Glomerular visceral epithelial cell (primary cell): ENCODE measurements around the gene BAMBI.
"Not testable (repeated sequence)": the region's sequence is repeated elsewhere in the genome, so short reads cannot be mapped to it uniquely, and the experiment has no call there.

ENCODE experiments used
- DNase-seq: peaks from one replicate; pipeline ENCODE4 v3.0.0-alpha.2; 2016; ENCODE audit errors: extremely low spot score

The BAMBI gene, protein sequence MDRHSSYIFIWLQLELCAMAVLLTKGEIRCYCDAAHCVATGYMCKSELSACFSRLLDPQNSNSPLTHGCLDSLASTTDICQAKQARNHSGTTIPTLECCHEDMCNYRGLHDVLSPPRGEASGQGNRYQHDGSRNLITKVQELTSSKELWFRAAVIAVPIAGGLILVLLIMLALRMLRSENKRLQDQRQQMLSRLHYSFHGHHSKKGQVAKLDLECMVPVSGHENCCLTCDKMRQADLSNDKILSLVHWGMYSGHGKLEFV

DNA sequence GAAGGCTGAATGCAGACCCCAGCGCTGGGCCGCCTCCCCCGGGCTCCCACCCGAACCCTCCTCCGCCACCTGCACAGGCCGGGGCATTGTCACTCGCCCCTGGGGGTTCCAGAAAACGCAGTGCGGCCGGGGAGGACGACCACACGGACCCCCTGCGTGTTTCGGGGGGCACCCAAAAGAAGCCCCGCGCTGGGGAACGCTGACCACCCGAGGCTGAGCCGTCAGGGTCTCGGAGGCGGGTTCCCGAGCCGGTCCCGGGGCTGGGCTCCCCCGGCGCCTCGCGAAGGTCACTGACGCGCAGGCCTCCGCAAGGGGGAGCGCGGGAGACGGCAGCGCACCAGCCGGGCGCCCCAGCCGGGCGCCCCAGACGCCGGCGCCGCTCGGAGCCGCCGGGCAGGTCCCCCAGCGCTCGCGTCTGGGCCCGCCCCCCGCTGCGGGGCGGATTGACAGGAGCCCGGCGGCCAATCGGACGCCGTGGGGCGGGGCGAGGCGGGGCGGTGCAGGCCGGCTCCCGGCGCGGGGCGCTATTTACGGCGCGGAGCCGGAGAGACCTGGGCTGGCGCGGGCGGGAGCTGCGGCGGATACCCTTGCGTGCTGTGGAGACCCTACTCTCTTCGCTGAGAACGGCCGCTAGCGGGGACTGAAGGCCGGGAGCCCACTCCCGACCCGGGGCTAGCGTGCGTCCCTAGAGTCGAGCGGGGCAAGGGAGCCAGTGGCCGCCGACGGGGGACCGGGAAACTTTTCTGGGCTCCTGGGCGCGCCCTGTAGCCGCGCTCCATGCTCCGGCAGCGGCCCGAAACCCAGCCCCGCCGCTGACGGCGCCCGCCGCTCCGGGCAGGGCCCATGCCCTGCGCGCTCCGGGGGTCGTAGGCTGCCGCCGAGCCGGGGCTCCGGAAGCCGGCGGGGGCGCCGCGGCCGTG lies at the start of gene BAMBI:
BAMBI (plus strand) TSS at position 554 of the 920 bp plus-strand sequence. CDS start 377 bp downstream, outside the sequence.
- DNase-seq = peak; percentile 95

DNA sequence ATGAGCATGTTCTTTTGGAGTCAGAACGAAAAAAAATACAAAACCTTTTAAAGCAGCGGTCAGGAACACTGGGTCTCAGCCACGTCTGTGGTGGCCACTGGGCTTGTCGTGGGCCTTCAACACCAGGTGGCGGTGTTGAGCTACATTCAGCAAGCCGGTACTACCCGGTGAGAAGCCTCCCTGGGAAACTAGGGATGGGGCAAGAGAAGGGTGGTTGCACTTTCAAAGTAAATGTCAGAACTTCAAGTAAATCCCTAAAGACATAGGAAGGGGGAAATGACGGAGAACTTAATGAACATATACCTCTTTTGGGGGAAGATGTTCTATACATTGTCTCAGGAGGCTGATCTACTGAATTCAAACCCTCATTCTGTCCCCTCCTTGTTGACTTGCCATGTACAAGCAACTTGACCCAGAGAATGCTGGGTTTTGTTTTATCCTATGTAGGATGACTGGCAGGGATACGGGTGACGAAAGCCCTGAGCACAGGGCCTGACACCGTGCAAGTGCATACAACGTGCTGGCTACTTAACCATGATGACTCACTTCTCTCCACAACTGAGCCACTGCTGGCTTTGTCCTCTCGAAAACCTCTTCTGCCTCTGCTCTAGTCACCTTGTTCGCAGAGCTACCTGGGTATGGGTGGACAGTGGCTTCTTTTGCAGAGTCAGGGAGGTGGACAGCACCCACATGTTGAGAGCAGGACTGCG lies 49.0 kb upstream of the BAMBI start:
- DNase-seq = peak; percentile 78

DNA sequence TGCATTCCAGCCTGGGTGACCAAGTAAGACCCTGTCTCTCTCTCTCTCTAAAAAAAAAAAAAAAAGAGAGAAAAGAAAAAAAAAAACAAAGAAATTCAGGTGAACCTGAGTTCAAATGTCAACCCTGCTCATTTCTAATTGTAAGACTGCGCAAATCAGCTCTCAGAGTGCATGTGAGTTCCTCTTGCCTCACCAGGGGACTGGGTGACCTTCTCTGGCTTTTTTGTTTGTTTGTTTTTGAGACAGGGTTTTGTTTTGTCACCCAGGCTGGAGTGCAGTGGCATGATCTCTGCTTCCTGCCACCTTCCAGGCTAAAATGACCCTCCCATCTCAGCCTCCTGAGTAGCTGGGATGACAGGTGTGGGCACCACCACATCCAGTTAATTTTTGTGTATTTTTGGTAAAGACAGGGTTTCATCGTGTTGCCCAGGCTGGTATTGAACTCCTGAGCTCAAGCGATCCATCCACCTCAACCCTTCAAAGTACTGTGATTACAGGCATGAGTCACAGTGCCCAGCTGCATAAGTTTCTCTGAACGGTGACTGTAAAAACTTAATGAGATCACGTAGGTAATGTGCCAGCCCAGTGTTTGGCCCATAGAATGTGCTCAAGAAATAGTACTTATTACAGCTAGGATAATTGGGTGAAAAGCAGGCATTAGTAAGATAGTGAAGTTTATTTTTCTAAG lies 45.3 kb upstream of the BAMBI start:
- DNase-seq = peak; percentile 48

DNA sequence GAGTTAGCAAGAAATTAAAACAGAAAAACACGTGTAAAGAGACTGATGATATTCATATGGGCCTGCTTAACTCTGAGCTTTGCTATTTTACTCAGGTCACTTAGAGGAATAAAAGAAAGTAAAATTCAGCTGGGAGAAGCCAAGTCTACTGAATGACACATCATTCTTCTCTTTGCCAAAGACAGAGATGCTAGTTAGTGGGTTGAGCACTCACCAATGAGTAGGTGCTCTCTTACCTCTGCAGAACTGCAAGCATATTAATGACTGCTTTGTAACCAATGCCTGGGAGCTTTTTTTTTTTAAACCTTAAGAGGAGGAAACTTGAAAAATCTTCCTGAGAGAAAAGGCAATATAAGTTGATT lies 44.8 kb upstream of the BAMBI start:
- DNase-seq = no peak

DNA sequence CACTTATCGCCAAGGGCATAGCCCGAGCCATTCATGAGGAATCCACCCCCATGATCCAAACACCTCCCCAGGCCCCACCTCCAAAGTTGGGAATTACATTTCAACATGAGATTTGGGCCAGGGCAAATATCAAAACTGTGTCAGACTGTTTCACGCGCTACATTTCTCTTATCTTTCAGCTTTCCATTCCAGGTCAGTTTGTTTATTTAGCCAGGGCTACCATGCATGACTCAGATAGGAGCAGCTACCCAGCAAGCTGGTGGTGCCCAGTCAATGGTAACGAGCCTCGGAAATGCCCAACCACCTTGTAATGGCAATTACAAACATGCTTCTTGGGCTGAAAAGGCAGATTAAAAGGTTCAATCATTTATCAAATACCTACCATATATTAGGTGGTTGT lies 43.6 kb upstream of the BAMBI start:
- peak; percentile 50 for DNase-seq

DNA sequence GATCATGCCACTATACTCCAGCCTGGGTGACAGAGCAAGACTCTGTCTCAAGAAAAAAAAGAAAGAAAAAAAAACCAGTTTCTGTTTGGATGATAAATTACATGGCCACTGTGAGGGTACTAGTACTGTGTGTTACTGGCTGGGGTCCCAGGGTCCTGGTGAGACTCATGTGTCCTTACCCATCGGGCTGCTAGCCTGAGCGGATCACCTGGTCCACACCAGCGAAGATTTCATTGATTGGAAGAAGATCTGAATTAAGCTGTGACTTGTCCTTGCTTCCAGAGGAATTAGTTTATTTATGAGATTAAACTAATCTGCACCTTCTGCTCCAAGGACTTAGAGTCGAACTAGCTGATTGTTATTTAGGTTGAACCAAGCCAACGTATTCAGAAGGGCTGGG lies 40.0 kb upstream of the BAMBI start:
- DNase-seq = no peak

DNA sequence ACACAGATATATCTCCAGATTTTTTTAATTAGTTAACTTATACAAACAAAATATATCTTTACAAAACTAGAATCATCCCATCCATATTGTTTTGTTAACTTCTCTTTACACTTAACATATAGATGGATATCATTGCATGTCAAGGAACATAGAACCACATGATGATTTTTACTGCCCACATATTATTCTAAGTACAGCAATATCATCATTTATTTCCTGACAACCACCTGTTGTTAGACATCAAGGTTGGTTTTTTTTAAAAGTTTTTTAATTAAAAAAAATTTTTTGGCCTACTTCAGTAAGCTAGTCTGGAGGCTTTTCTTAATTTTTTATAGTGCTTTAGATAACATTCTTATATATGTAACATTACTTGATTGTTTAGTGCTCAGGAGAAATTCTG lies 38.9 kb upstream of the BAMBI start:
- DNase-seq = no peak

DNA sequence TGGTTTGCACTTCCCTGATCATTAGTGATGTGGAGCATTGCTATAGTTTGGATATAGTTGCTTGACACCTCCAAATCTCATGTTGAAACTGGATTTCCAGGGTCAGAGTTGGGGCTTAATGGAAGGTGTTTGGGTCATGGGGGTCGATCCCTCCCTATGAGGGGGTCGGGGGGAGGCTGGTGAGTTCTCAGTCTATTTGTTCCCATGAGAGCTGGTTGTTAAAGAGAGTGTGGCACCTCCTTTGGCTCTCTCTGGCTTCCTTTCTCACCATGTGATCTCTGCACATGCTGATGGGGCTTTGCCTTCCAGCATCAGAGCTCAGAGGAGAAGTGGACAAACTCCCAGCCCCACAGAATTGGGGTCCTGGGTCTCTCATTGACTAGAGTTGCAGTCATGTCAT lies 36.8 kb upstream of the BAMBI start:
- DNase-seq = no peak

DNA sequence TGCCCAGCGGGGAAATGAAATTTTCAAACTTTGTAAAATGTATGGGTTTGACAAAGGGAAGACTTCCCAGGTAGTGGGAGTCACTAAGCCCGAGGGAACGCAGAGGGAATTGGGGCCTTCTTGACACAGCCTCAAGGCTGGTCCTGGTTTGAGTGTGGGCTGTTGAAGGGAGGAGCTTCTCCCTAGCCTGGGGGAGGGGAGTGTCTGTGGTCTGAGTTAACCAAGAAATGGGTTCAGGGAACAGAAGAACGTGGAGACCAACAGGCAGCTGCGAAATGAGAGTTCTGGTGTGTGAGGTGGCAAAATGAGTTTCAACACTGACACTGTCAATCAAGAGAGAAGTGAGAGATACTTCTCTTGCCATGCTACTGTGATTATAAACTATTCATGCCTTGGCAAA lies 32.7 kb upstream of the BAMBI start:
- no peak for DNase-seq

DNA sequence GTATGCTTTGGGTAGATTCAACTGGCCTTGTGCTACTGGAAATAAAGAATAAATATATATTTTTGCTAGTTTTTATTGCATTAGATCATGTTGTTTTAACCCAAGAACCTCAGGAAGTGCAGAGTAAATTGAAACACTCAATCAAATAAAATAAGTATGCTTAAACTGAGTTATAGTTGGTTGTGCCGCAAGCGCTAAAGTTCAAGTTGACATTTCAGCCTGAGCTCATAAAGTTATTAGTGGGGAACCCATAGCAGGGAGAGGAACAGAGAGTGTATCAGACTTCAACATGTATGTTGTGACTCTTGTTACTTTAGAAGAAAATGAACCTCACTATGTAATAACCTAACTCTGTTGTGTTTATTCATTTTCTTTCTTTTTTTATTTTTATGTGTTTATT lies 25.2 kb upstream of the BAMBI start:
- no peak for DNase-seq

DNA sequence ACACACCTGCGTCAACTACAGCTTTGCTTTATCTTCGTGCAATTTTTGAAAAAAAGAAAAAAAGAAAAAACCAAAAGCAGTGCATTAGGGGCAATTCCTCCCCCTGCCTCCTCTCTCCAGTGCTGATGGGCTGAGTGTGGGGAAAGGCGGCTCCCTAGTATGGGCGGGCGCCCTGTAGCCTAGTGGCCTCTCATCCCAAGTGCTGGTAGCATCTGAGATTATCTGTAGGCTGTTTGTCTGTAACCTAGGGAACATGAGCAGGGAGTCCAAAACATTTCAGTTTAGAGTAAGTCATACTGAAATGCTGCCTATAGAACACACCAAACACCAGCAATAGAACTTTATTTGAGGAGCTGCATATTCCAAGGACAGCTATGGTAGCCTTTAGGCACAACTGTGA lies 24.6 kb upstream of the BAMBI start:
- no peak for DNase-seq

DNA sequence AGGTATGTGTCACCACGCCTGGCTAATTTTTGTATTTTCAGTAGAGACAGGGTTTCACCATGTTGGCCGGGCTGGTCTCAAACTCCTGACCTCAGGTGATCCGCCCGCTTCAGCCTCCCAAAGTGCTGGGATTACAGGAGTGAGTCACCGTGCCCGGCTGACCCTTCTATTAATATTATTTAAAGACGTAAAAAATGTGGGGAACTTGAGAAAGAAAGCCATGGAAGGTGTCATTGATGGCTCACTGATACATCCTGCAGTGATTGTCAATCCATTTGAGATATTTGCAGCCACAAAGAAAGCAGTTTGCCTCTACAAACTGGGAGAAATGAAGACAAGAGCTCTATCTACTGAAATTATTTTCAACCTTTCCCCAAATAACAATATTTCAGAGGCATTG lies 18.5 kb upstream of the BAMBI start:
- DNase-seq = not testable (repeated sequence)

DNA sequence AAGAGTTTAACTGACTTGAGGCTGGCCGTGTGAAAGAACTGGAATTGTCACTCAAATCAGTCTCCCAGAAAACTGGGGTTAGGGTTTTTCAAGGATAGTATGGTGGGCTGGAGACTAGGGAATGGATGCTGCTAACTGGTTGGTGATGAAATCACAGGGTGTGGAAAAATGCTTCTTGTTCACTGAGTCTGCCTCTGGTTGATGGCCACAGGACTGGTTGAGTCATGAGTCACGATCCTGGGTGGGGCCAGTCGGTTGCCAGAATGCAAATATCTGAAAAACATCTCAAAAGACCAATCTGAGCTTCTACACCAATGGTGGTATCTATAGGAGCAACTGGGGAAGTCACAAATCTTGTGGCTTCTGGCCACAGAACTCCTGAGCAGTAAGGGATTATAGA lies 16.3 kb upstream of the BAMBI start:
- peak; percentile 66 for DNase-seq

DNA sequence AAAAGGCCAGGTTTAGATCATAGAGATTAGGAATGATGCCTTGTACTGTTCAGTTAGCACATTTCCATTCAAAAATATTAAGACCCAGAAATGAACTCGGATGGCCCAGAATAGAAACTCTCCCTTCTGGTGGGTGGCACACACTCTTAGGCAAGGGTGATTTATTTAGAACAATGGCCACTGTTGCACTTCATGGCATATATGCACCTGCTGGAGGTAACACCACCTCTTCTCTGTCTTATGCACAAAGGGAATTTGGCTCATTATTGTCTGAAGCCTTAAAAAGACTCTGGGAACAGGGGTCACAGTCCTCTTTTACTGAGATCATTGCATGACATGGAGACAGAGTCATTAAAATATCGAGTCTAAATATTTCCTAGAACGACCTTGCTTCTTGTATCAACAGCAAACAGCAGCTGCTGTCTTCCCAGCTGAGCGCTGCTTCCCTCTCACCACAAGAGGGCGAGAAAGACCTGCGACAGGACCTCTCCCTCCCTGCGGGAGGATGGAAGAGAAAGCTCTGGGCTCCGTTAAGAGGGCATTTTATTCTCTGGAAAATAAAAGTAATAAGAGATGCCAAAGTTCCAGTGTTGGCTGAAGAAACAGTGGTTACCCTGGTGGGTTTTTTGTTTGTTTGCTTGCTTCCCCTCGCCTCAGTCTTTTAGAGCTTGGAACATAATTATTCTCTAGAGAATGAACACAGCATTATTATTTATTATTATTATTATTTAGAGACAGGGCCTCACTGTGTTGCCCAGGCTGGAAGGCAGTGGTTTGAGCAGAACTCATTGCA lies 13.5 kb upstream of the BAMBI start:
- DNase-seq = peak; percentile 78

DNA sequence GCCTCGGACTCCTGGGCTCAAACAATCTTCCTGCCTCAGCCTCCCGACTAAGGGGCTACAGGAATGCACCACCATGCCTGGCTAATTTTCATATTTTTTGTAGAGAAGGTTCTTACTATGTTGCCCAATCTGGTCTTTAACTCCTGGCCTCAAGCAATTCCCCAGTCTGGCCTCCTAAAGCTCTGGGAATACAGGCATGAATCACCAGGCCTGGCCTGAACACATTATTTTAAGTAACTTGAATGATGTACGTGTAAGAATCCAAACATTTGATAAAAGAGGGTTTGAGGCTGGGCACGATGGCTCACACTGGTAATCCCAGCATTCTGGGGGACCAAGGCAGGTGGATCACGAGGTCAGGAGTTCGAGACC lies 13.0 kb upstream of the BAMBI start:
- DNase-seq = no peak

DNA sequence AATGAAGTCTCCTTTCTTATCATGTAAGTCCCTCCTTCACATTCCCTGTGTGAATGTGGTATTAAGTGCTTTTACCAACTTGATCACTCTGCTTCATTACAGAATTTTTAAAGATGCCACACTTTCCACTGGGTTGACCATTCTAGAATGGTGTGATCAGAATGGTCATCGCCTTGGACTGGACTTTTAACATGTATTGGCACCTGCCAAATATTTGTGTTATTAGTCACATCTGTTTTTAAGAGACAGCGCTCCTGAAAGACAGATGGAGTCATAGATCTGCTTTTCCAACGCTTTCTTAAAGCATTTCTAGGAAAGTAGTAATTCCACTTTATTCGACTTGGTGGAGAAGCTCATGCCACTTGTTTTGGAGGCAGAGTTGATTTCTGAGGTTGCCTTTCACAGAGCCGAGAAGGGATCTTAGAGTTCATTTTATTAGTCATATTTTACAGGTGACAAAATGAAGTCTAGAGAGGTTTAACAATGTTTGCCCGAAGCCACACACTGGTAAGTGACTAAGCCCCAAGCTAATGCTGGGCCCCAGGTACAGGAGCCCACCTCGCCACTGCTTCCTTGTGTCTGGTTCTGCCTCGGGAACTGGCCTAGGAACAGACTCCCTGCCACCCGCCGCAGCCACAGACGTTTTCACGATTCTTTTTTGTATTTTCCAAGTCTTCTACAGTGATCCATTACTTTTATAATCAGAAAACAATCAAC lies 10.4 kb upstream of the BAMBI start:
- DNase-seq = no peak

DNA sequence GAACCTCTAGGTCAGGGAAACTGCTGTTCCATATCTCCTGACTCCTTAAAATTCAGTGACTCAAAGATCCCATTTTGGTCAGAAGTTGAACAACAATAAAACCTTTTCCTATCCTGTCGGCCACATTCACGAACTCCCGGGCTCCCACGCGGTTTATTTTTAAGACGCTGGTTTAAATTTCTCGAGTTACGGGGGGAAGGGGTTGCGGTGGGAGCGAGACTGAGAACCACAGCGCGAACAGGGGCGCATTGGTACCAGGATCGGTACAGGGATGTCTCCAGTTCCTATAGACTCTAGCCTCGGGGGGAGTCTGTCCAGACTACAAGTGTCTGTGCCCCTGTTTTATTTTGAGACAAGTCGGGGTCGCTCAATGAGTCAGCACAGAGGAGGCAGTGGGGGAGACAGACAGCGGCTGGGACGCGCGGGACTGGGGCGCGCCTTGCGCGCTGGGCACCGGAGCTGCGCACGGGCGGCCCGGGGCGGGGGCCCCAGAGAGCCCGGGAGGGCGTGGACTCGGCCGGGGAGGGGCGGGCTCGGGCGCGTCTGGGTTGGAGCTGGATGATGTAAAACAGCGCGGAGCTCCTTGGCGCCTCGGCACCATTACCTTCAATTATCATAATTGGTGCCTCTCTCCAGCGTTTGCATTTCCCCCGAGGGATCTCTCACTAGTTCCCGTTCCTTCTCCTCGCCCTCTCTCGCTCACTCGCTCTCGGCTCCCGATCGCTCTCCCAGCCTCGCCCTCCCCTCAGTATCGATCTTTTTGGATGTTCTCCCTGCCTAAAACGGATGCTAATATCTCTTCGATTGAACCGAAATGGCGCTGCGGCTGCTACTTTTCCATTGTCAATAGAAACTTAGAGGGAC lies 8.7 kb upstream of the BAMBI start:
- peak; percentile 51 for DNase-seq

DNA sequence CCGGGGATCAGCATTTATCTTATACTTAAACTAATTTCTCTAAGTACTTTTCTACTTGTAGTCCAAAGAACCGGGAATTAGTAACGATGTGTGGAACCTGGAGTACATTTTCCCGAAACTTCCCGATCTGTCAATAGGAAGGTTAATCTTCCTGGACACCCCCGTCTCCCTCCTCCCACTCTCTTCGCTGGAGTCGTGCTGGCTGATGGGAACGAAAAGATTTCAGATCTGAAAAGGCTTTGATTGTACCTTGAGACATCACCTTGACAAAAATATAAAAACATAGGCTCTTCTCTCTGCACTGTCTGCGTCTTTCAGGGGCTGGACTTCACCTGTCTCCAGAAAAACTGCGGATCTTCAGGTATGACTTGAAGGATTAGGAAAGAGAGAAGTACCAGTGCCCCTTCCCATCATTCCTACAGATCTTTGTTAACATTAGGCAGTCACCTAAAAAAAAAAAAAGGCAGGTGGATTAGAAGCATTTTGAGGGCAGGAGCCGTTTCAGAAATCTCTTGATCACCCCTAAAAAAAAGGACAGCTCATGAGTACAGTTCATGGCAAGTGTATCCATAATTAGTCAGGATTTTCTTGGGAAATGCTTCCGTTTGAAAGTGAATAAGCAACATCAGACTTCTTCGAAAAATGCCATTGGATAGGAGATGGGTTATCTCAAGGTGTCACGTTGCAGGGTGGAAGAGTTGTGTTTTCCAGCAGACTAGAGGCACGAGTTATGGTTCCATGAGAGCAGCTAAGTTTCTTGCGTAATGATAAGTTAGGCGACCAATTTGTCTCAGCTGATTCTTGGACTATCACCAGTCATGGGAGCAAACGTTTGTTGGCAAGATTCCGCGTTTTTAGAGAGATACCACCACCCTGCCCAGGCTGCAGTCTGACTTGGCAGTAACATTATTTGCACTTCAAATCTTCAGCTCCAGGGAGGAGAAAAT lies 7.8 kb upstream of the BAMBI start:
- no peak for DNase-seq
